Peyer's patch (tissue), 4 donors: Measurements from ENCODE around the gene WDR46. TPM values are rescaled to one million over a fixed set of nuclear protein-coding genes. Genes with fewer than 3 reads are reported as not detected.
"Not testable (repeated sequence)": the region's sequence is repeated elsewhere in the genome, so short reads cannot be mapped to it uniquely, and the experiment has no call there.

ENCODE experiments used
- DNase-seq, 3 donors: peaks; one replicate each; pipeline ENCODE4 v3.0.0-alpha.2; 2017 to 2019
- H3K27ac ChIP-seq, 4 donors: fragments of 200-600 bp; sonication (generic); one replicate each; pipeline ENCODE4 v1.5.1; 2016 to 2019
- H3K27me3 ChIP-seq, 2 donors: fragments of 200-600 bp; sonication (generic); one replicate each; pipeline ENCODE4 v1.5.1; 2019
- H3K36me3 ChIP-seq, 3 donors: fragments of 200-600 bp; sonication (generic); one replicate each; pipeline ENCODE4 v1.5.1; 2016 to 2019
- H3K4me1 ChIP-seq, 4 donors: fragments of 200-600 bp; sonication (generic); one replicate each; pipeline ENCODE4 v1.5.1; 2016 to 2019
- H3K4me3 ChIP-seq, 4 donors: fragments of 200-600 bp; sonication (generic); 1 replicate in 3 of 4; 2 replicates in 1 of 4; pipeline ENCODE4 v1.5.1; 2016 to 2019; ENCODE audit warnings: mild to moderate bottlenecking in 1 of 4
- H3K9me3 ChIP-seq, 4 donors: fragments of 200-600 bp; sonication (generic); one replicate each; pipeline ENCODE4 v1.5.1; 2016 to 2019; ENCODE audit warnings: mild to moderate bottlenecking in 1 of 4
- POLR2A ChIP-seq, 2 donors: fragments of 450-650 bp; IDR thresholded peaks; one replicate each; pipeline ENCODE4 v1.5.1; 2017; ENCODE audit warnings: antibody characterized with exemption in 2 of 2, mild to moderate bottlenecking in 2 of 2, moderate library complexity in 2 of 2
- total RNA-seq, 4 donors: library from RNA; depleted of rRNA; stranded (reverse); fragments of >200 nt; gene quantifications; one replicate each; pipeline ENCODE4 v1.1.0, GENCODE V29; 2016
- TF ChIP-seq, protein P1 (sequence below), 6 experiments: fragments of 450-650 bp in 4 of 6; fragments of 200-600 bp in 2 of 6; sonication (generic) in 1 of 6; IDR thresholded peaks; one replicate each; pipeline ENCODE4 v1.5.1; 2017 to 2019; ENCODE audit warnings: antibody characterized with exemption in 6 of 6, mild to moderate bottlenecking in 3 of 6, moderate library complexity in 1 of 6

The WDR46 gene
- total RNA-seq, 4 donors from 2014 or later, result 22.1 to 102 (median 34.3) TPM

DNA sequence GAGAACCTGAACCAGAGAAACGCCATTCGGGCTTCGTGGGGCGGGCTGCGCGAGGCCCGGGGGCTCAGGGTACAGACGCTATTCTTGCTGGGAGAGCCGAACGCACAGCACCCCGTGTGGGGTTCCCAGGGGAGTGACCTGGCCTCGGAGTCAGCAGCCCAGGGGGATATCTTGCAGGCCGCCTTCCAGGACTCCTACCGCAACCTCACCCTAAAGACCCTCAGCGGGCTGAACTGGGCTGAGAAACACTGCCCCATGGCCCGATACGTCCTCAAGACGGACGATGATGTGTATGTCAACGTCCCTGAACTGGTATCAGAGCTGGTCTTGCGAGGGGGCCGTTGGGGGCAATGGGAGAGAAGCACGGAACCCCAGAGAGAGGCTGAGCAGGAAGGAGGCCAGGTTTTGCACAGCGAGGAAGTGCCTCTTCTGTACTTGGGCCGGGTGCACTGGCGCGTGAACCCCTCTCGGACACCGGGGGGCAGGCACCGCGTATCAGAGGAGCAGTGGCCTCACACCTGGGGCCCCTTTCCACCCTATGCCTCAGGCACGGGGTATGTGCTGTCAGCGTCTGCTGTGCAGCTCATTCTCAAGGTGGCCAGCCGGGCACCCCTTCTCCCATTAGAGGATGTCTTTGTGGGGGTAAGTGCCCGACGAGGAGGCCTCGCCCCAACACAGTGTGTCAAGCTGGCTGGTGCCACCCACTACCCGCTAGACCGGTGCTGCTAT is 11.2 kb downstream of the WDR46 start:
- peaks cover 0 to 52% (median 19%) of the 10 kb centered on the region in 4 donors for H3K4me1 ChIP-seq
- H3K36me3 ChIP-seq, result peaks cover 0 to 40% (median 0%) of the 10 kb centered on the region in 3 donors
- peak in 2 of 3 donors; percentile 79 for DNase-seq
- peak overlapping the region; percentile 66 to 84 (median 71) for H3K4me3 ChIP-seq
- no peaks in the 10 kb centered on the region for H3K27me3 ChIP-seq
- TF ChIP-seq, protein P1, sequence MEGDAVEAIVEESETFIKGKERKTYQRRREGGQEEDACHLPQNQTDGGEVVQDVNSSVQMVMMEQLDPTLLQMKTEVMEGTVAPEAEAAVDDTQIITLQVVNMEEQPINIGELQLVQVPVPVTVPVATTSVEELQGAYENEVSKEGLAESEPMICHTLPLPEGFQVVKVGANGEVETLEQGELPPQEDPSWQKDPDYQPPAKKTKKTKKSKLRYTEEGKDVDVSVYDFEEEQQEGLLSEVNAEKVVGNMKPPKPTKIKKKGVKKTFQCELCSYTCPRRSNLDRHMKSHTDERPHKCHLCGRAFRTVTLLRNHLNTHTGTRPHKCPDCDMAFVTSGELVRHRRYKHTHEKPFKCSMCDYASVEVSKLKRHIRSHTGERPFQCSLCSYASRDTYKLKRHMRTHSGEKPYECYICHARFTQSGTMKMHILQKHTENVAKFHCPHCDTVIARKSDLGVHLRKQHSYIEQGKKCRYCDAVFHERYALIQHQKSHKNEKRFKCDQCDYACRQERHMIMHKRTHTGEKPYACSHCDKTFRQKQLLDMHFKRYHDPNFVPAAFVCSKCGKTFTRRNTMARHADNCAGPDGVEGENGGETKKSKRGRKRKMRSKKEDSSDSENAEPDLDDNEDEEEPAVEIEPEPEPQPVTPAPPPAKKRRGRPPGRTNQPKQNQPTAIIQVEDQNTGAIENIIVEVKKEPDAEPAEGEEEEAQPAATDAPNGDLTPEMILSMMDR (IDR thresholded peaks at IDR 0.05), result peak in 1 of 6 experiments; percentile 19
- TF ChIP-seq POLR2A (IDR thresholded peaks at IDR 0.05), result no peak
- peak overlapping the region; percentile 88 to 97 (median 90) for H3K27ac ChIP-seq
- H3K9me3 ChIP-seq, result no peaks in the 10 kb centered on the region

DNA sequence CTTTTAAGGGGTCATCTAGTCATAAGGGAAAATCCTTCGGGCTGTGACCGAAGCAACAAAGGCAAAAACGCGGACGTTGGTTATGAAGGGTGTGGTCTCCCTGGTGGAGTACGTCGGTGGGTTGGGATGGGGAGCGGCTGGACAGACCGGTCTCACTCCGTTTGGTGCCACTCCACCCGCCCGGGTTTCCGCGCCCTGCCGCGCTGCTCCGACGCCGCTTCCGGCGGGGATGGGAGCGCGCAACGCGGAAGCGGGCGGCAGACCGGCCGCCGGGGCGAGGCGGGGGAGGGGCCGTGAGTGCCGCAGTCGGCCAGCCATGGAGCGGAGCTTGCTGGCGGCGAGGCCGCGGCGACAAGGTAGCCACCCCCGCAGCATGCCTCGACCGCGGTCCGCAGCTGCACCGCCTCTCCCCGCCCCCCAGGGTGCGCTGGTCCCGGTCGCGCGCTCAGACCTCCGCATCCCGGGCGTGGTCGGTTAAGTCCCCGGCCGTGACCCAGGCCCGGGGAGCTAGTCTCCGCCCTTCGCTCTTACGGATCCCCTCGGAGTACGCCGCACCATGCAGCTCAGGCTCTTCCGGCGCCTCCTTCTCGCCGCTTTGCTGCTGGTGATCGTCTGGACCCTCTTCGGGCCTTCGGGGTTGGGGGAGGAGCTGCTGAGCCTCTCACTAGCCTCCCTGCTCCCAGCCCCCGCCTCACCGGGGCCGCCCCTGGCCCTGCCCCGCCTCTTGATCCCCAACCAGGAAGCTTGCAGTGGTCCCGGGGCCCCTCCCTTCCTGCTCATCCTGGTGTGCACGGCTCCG is 12.0 kb downstream of the WDR46 start, which contains the start of gene B3GALT4:
B3GALT4 (plus strand) TSS at position 260 of the 799 bp plus-strand sequence; CDS start at position 557, 297 bp downstream.
- peak within 1 kb of the TSS; percentile 66 to 84 (median 71) for H3K4me3 ChIP-seq
- H3K36me3 ChIP-seq, result peaks cover 0 to 40% (median 0%) of the 10 kb centered on the region in 3 donors
- H3K9me3 ChIP-seq, result no peaks in the 10 kb centered on the region
- peak; percentile 87 to 91 (median 90) for DNase-seq
- H3K4me1 ChIP-seq, result peaks cover 0 to 56% (median 21%) of the 10 kb centered on the region in 4 donors
- TF ChIP-seq, protein P1 (IDR thresholded peaks at IDR 0.05), result peak in 5 of 6 experiments; percentile 46 to 65 (median 52)
- TF ChIP-seq POLR2A (IDR thresholded peaks at IDR 0.05), result peak; percentile 70 to 88
- no peaks in the 10 kb centered on the region for H3K27me3 ChIP-seq
- H3K27ac ChIP-seq, result peak within 1 kb of the TSS; percentile 88 to 97 (median 90)

DNA sequence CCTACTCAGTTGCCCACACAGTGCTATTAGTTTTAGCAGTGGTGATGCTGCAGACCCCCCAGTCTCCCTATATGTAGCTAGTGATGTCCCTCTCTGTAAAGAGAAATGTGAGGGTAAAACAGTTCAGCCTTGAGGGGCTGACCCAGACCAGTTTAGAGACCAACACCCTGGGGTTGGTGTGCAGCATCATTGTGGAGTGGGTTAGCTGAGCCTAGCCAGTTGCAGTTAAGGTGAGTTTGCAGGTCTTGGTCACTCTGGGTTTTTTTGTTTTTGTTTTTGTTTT is 12.5 kb downstream of the WDR46 start:
- Histone ChIP-seq H3K9me3 (no peaks in the 10 kb centered on the region), H3K36me3 (peaks cover 0 to 40% (median 0%) of the 10 kb centered on the region in 3 donors), H3K4me1 (peaks cover 0 to 56% (median 21%) of the 10 kb centered on the region in 4 donors), H3K4me3 (peak overlapping the region; percentile 66 to 84 (median 71)), H3K27me3 (no peaks in the 10 kb centered on the region), H3K27ac (peak overlapping the region; percentile 88 to 97 (median 90))
- no peak for DNase-seq
- no peak for TF ChIP-seq POLR2A (IDR thresholded peaks at IDR 0.05)
- TF ChIP-seq, protein P1 (IDR thresholded peaks at IDR 0.05), result no peak

DNA sequence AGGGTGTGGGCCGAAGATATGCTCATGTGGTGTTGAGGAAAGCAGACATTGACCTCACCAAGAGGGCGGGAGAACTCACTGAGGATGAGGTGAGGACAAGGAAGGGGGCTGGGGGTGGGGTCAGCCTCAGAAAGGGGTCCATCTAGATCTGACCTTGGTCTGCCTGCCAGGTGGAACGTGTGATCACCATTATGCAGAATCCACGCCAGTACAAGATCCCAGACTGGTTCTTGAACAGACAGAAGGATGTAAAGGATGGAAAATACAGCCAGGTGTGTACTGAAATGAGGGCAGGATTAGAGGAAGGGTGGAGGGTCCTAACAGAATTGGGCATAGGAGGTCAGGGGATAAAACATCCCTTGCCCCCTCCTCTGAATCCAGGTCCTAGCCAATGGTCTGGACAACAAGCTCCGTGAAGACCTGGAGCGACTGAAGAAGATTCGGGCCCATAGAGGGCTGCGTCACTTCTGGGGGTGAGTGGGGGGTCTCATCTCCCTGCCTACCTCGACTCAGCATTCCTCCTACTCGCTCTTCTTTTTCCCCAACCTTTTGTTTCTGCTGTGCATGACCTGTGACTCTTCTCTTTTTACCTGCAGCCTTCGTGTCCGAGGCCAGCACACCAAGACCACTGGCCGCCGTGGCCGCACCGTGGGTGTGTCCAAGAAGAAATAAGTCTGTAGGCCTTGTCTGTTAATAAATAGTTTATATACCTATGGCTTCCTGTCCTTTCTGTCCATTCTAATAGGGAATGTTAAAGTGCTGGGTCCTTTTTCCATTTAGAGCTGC is 13.1 kb downstream of the WDR46 start:
- Histone ChIP-seq H3K27ac (peak overlapping the region; percentile 88 to 97 (median 90)), H3K4me1 (peaks cover 0 to 57% (median 21%) of the 10 kb centered on the region in 4 donors), H3K4me3 (peak overlapping the region in 2 of 4 donors; percentile 66 to 84), H3K36me3 (peaks cover 0 to 40% (median 0%) of the 10 kb centered on the region in 3 donors)
- H3K27me3 ChIP-seq, DNase-seq, H3K9me3 ChIP-seq: not testable (repeated sequence)

DNA sequence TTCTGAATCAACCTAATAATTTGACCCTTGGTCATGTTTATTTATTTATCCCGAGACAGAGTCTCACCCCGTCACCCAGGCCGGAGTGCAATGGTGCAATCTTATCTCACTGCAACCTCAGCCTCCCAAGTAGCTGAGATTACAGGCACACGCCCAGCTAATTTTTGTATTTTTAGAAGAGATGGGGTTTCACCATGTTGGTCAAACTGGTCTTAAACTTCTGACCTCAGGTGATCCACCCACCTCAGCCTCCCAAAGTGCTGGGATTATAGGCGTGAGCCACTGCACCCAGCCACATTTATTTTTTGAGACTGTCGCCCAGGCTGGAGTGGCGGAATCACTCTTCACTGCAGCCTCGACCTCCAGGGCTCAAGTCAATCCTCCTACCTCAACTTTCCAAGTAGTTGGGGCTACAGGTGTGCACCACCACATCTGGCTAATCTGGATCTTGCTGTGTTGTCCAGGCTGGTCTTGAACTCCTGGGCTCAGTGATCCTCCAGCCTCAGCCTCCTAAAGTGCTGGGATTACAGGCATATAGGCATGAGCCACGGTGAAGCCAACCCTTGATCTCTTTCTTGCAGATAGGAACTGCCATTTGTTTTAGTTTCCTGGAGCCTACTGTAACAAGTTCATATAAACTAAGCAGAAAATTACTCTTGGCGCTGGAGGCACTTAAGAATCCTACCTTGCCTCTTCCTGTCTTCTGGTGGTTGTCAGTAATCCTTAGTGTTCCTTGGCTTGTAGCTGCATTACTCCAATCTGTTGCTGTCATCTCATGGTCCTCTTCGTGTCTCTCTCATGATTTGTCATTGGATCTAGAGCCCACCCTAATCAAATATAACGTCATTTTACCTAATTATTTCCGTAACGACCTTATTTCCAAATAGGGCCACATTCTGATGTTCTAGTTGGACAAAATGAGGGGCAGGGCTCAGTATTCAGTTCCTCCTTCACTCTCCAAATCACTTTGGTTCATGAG is 14.8 kb downstream of the WDR46 start:
- no peak for DNase-seq
- Histone ChIP-seq H3K4me3 (peak overlapping the region in 1 of 4 donors; percentile 2), H3K27ac (peak overlapping the region in 1 of 4 donors; percentile 38), H3K27me3 (no peaks in the 10 kb centered on the region), H3K4me1 (peaks cover 0 to 71% (median 21%) of the 10 kb centered on the region in 4 donors), H3K9me3 (no peaks in the 10 kb centered on the region), H3K36me3 (peaks cover 0 to 32% (median 0%) of the 10 kb centered on the region in 3 donors)
- no peak for TF ChIP-seq POLR2A (IDR thresholded peaks at IDR 0.05)
- TF ChIP-seq, protein P1 (IDR thresholded peaks at IDR 0.05), result no peak
